Peyer's patch (tissue), 4 donors: ENCODE results near the gene UVSSA. TPM values are rescaled to one million over a fixed set of nuclear protein-coding genes. Genes with fewer than 3 reads are reported as not detected.
"Not testable (repeated sequence)": the region's sequence is repeated elsewhere in the genome, so short reads cannot be mapped to it uniquely, and the experiment has no call there.

Experiments used
- DNase-seq, 3 donors: peaks; one replicate each; pipeline ENCODE4 v3.0.0-alpha.2; 2017 to 2019
- H3K27ac ChIP-seq, 4 donors: fragments of 200-600 bp; sonication (generic); one replicate each; pipeline ENCODE4 v1.5.1; 2016 to 2019
- H3K27me3 ChIP-seq, 2 donors: fragments of 200-600 bp; sonication (generic); one replicate each; pipeline ENCODE4 v1.5.1; 2019
- H3K36me3 ChIP-seq, 3 donors: fragments of 200-600 bp; sonication (generic); one replicate each; pipeline ENCODE4 v1.5.1; 2016 to 2019
- H3K4me1 ChIP-seq, 4 donors: fragments of 200-600 bp; sonication (generic); one replicate each; pipeline ENCODE4 v1.5.1; 2016 to 2019
- H3K4me3 ChIP-seq, 4 donors: fragments of 200-600 bp; sonication (generic); 1 replicate in 3 of 4; 2 replicates in 1 of 4; pipeline ENCODE4 v1.5.1; 2016 to 2019; ENCODE audit warnings: mild to moderate bottlenecking in 1 of 4
- H3K9me3 ChIP-seq, 4 donors: fragments of 200-600 bp; sonication (generic); one replicate each; pipeline ENCODE4 v1.5.1; 2016 to 2019; ENCODE audit warnings: mild to moderate bottlenecking in 1 of 4
- POLR2A ChIP-seq, 2 donors: fragments of 450-650 bp; IDR thresholded peaks; one replicate each; pipeline ENCODE4 v1.5.1; 2017; ENCODE audit warnings: antibody characterized with exemption in 2 of 2, mild to moderate bottlenecking in 2 of 2, moderate library complexity in 2 of 2
- total RNA-seq, 4 donors: library from RNA; depleted of rRNA; stranded (reverse); fragments of >200 nt; gene quantifications; one replicate each; pipeline ENCODE4 v1.1.0, GENCODE V29; 2016
- TF ChIP-seq, protein P1 (sequence below), 6 experiments: fragments of 450-650 bp in 4 of 6; fragments of 200-600 bp in 2 of 6; sonication (generic) in 1 of 6; IDR thresholded peaks; one replicate each; pipeline ENCODE4 v1.5.1; 2017 to 2019; ENCODE audit warnings: antibody characterized with exemption in 6 of 6, mild to moderate bottlenecking in 3 of 6, moderate library complexity in 1 of 6

The UVSSA gene
- total RNA-seq, 4 donors from 2014 or later, result 42.2 to 118 (median 77.7) TPM

DNA sequence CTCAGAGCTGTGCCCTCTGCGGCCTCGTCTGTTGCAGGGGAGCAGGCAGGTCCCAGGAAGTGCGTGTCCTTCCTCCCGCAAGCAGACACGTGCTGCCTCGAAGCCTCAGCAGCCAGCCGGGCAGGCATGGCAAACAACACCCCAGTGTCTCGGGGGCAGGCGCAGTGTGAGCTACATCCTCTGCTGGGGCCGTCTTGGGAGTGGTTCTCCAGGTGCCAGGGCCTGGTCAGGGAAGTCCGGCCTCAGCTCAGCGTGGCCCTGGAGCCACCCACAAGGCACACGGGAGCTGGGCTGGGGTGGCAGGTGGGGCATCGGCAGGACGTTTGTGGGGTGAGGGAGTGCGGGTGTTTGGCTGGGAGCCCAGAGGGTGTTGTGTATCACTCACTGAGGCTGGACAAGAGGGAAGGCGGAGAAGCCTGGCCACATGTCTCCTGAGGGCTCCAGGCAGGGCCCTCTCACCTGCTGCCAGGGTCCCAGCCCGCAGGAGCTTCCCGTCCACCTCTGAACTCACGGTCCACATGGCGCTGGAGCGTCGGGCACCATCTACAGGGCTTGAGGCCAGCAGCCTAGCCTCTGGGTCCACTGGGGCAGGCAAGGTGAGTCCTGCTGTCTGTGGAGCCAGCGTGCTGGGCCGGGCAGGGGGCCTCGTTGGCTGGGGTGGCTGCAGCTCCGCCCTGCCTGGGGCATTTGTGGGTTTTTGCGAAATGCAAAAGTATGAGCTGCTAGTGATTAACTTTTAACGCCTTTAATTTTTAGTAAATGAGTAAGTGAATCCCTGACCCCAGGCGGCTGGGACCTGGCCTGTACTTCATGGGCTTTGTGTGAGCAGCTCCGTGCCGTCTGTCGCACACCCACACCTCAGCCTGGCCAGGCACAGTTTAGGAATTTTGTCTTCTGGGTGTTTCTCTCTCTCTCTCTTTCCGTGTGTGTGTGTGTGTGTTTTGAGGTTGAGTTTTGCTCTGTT, 17.3 kb upstream of the UVSSA start:
- Histone ChIP-seq H3K4me3 (no peak overlapping the region), H3K9me3 (no peaks in the 10 kb centered on the region), H3K36me3 (peaks cover 0 to 79% (median 0%) of the 10 kb centered on the region in 3 donors), H3K4me1 (no peaks in the 10 kb centered on the region), H3K27ac (peak overlapping the region in 3 of 4 donors; percentile 32 to 62 (median 52)), H3K27me3 (no peaks in the 10 kb centered on the region)
- no peak for DNase-seq
- TF ChIP-seq, protein P1, sequence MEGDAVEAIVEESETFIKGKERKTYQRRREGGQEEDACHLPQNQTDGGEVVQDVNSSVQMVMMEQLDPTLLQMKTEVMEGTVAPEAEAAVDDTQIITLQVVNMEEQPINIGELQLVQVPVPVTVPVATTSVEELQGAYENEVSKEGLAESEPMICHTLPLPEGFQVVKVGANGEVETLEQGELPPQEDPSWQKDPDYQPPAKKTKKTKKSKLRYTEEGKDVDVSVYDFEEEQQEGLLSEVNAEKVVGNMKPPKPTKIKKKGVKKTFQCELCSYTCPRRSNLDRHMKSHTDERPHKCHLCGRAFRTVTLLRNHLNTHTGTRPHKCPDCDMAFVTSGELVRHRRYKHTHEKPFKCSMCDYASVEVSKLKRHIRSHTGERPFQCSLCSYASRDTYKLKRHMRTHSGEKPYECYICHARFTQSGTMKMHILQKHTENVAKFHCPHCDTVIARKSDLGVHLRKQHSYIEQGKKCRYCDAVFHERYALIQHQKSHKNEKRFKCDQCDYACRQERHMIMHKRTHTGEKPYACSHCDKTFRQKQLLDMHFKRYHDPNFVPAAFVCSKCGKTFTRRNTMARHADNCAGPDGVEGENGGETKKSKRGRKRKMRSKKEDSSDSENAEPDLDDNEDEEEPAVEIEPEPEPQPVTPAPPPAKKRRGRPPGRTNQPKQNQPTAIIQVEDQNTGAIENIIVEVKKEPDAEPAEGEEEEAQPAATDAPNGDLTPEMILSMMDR (IDR thresholded peaks at IDR 0.05), result no peak
- no peak for TF ChIP-seq POLR2A (IDR thresholded peaks at IDR 0.05)

GRCh38 chr4:1330761-1331590, 16.0 kb upstream of the UVSSA start:
- H3K36me3 ChIP-seq, result peaks cover 0 to 77% (median 0%) of the 10 kb centered on the region in 3 donors
- H3K9me3 ChIP-seq, result no peaks in the 10 kb centered on the region
- no peak for TF ChIP-seq POLR2A (IDR thresholded peaks at IDR 0.05)
- TF ChIP-seq, protein P1 (IDR thresholded peaks at IDR 0.05), result no peak
- no peaks in the 10 kb centered on the region for H3K27me3 ChIP-seq
- no peak overlapping the region for H3K4me3 ChIP-seq
- peak in 1 of 3 donors; percentile 32 for DNase-seq
- peak overlapping the region in 3 of 4 donors; percentile 32 to 57 (median 39) for H3K27ac ChIP-seq
- no peaks in the 10 kb centered on the region for H3K4me1 ChIP-seq

- no peaks in the 10 kb centered on the region for H3K27me3 ChIP-seq
- peak overlapping the region in 1 of 4 donors; percentile 39 for H3K27ac ChIP-seq
- DNase-seq, result no peak
- peaks cover 0 to 77% (median 0%) of the 10 kb centered on the region in 3 donors for H3K36me3 ChIP-seq
- H3K4me3 ChIP-seq, result no peak overlapping the region
- TF ChIP-seq POLR2A (IDR thresholded peaks at IDR 0.05), result no peak
- TF ChIP-seq, protein P1 (IDR thresholded peaks at IDR 0.05), result no peak
- no peaks in the 10 kb centered on the region for H3K4me1 ChIP-seq
- no peaks in the 10 kb centered on the region for H3K9me3 ChIP-seq
Observed at GRCh38 chr4:1331591-1332353, 15.2 kb upstream of the UVSSA start.

DNA sequence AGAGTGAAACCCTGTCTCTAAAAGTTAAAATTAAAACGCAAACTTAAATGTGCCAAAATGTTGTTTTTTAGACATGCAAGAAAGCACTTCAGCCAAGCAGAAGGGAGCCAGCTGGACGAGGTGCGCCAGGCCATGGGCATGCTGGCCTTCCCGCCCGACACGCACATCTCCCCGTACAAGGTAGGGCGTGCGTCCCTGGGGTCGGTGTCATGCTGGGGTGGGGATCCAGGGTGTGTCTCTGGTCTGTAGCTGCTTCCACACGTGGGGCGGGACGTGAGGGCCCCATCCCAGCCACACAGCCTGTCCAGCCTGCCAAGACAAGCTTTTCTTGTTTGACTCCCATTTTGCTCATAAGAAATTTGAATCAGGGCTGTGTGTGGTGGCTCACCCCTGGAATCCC, 14.3 kb upstream of the UVSSA start:
- H3K36me3 ChIP-seq, result peaks cover 0 to 77% (median 0%) of the 10 kb centered on the region in 3 donors
- no peak overlapping the region for H3K4me3 ChIP-seq
- no peak for TF ChIP-seq POLR2A (IDR thresholded peaks at IDR 0.05)
- TF ChIP-seq, protein P1 (IDR thresholded peaks at IDR 0.05), result no peak
- no peaks in the 10 kb centered on the region for H3K4me1 ChIP-seq
- H3K27ac ChIP-seq, result no peak overlapping the region
- DNase-seq, result no peak
- H3K9me3 ChIP-seq, result no peaks in the 10 kb centered on the region
- no peaks in the 10 kb centered on the region for H3K27me3 ChIP-seq

- Histone ChIP-seq H3K4me1 (no peaks in the 10 kb centered on the region), H3K9me3 (no peaks in the 10 kb centered on the region), H3K27me3 (no peaks in the 10 kb centered on the region), H3K36me3 (peaks cover 0 to 77% (median 0%) of the 10 kb centered on the region in 3 donors), H3K27ac (no peak overlapping the region), H3K4me3 (no peak overlapping the region)
- DNase-seq, result no peak
- TF ChIP-seq POLR2A (IDR thresholded peaks at IDR 0.05), result no peak
- TF ChIP-seq, protein P1 (IDR thresholded peaks at IDR 0.05), result no peak
Observed at GRCh38 chr4:1333256-1333655, 13.8 kb upstream of the UVSSA start.

DNA sequence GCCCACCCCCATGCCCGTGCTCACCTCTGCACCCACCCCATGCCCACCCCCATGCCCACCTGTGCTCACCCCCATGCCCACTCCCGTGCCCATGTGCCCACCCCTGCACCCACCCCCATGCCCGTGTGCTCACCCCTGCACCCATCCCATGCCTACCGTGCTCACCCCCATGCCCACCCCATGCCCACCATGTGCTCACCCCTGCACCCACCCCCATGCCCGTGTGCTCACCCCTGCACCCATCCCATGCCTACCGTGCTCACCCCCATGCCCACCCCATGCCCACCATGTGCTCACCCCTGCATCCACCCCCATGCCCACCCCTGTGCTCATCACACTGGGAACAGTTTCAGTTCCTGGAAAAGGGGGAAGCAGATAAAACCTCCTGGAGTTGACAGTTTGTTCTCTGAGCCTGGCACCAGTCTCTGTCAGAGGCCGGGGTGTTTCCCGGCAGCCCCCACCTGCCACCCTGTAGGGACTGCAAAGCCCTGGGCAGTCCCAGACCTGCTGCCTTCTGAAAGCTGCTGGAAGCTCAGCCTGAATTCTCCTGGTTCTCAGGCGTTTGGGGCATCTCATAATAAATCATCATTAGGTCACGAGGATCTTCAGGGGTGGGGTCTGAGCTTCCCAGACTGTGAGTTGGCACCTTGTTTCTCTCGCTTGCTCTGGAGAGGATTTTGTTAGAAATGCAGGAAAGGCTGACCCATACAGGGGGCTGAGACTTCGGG, 13.0 kb upstream of the UVSSA start:
- not testable (repeated sequence) for DNase-seq, H3K4me1 ChIP-seq, H3K27me3 ChIP-seq, H3K27ac ChIP-seq, H3K9me3 ChIP-seq, H3K4me3 ChIP-seq
- H3K36me3 ChIP-seq, result peaks cover 0 to 77% (median 0%) of the 10 kb centered on the region in 3 donors
